HG03571 (cell line): ENCODE measurements around the gene DGAT2.

ENCODE experiments used
- ATAC-seq: cut with Tn5 transposase; IDR thresholded peaks from one replicate; pipeline ENCODE4 v1.9.1; 2021; ENCODE audit not compliant: unreplicated experiment

Gene DGAT2

GRCh38 chr11:75779960-75780359 is 11.4 kb downstream of the DGAT2 start:
- ATAC-seq, result no peak

GRCh38 chr11:75780888-75781287 is 12.3 kb downstream of the DGAT2 start:
- no peak for ATAC-seq

- ATAC-seq, result no peak
Observed at GRCh38 chr11:75781296-75781695, 12.7 kb downstream of the DGAT2 start.

GRCh38 chr11:75781831-75782230 is 13.3 kb downstream of the DGAT2 start:
- no peak for ATAC-seq

- no peak for ATAC-seq
Observed at GRCh38 chr11:75782540-75783263, 14.1 kb downstream of the DGAT2 start.

GRCh38 chr11:75783416-75784084 is 15.0 kb downstream of the DGAT2 start:
- no peak for ATAC-seq

- ATAC-seq, result no peak
Observed at GRCh38 chr11:75784085-75784478, 15.5 kb downstream of the DGAT2 start.

GRCh38 chr11:75784506-75784905 is 15.9 kb downstream of the DGAT2 start:
- no peak for ATAC-seq

- no peak for ATAC-seq
Observed at GRCh38 chr11:75785187-75785586, 16.6 kb downstream of the DGAT2 start.

- ATAC-seq, result no peak
Observed at GRCh38 chr11:75786101-75786736, 17.6 kb downstream of the DGAT2 start.

- ATAC-seq, result no peak
Observed at GRCh38 chr11:75789521-75789920, 20.9 kb downstream of the DGAT2 start.

GRCh38 chr11:75790986-75791385 is 22.4 kb downstream of the DGAT2 start:
- no peak for ATAC-seq

GRCh38 chr11:75792127-75792731 is 23.7 kb downstream of the DGAT2 start:
- ATAC-seq, result no peak

- no peak for ATAC-seq
Observed at GRCh38 chr11:75792997-75793800, 24.6 kb downstream of the DGAT2 start.

- no peak for ATAC-seq
Observed at GRCh38 chr11:75793966-75794365, 25.4 kb downstream of the DGAT2 start.

GRCh38 chr11:75795276-75796090 is 26.9 kb downstream of the DGAT2 start:
- no peak for ATAC-seq

GRCh38 chr11:75796091-75796435 is 27.5 kb downstream of the DGAT2 start:
- ATAC-seq, result no peak

GRCh38 chr11:75797116-75797515 is 28.5 kb downstream of the DGAT2 start:
- no peak for ATAC-seq

GRCh38 chr11:75797792-75798191 is 29.2 kb downstream of the DGAT2 start:
- ATAC-seq, result no peak

GRCh38 chr11:75800136-75800675 is 31.6 kb downstream of the DGAT2 start:
- ATAC-seq, result no peak
